Spleen (tissue), 7 donors: ENCODE measurements around the gene KRT8.

Experiments
- CTCF ChIP-seq, 11 experiments: fragments of 200-600 bp in 7 of 11; fragments of 450-650 bp in 4 of 11; sonication (generic) in 4 of 11; IDR thresholded peaks in 8 of 11; conservative IDR thresholded peaks in 3 of 11; 1 replicate in 7 of 11; 2 replicates in 4 of 11; pipeline versions ENCODE4 v1.4.0 to v1.8.0; 2016 to 2021; ENCODE audit warnings: antibody characterized with exemption in 11 of 11, inconsistent platforms in 4 of 11, mild to moderate bottlenecking in 1 of 11
- POLR2A ChIP-seq, 3 donors: fragments of 450-650 bp; IDR thresholded peaks; one replicate each; pipeline ENCODE4 v1.5.1; 2017; ENCODE audit warnings: antibody characterized with exemption in 3 of 3, mild to moderate bottlenecking in 1 of 3
- POLR2AphosphoS5 ChIP-seq, 3 donors: sonication (generic); formaldehyde crosslinking; IDR thresholded peaks; one replicate each; pipeline ENCODE4 v1.5.1; 2017; ENCODE audit warnings: antibody characterized with exemption in 3 of 3
- donor health status: DM: no; HTN: no; CAD: no; lungs with moderate emphysema.
- donor health status: DM: no; HTN: no; CAD: no.
- donor health status: DM: no; HTN: no; CAD: no.

GRCh38 chr12:52903285-52903854 lies 1.5 kb downstream of the KRT8 start:
- TF ChIP-seq CTCF (IDR thresholded peaks at IDR 0.05 in 8 of 11, conservative IDR thresholded peaks at IDR 0.05 in 3 of 11) (no peak), POLR2A (IDR thresholded peaks at IDR 0.05) (no peak), POLR2AphosphoS5 (IDR thresholded peaks at IDR 0.05) (peak in 2 of 3 donors; percentile 49 to 50)
